RCC 7860 (cell line): ENCODE data around the gene TRIM63.
A peak's percentile ranks its signal among the peaks of the same experiment; 100 is the strongest.

ENCODE experiments used
- DNase-seq: peaks from one replicate; pipeline ENCODE4 v3.0.0-alpha.2; 2015; ENCODE audit warnings: low spot score
- FAIRE-seq: peaks from 2 replicates; lab custom pipeline; 2012; peaks lifted over from hg19 to GRCh38; lab: Jason Lieb, UNC

Gene TRIM63

DNA sequence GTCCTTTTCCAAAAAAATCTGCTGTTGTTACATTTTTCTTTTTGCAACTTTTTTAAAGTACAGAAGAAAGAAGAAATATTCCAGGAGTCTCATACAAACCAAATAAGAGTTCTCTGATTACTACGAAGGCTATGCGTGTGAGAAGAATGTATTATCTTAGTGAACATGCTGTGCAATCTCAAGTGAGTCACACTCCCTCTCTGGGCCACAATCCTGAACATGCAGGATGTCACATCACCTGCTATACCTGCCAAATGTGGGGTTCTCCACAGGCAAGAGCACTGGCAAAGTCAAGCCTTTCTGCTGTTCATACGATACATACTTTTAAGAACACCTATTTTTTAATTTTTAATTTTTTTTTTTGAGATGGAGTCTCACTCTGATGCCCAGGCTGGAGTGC lies 21.7 kb upstream of the TRIM63 start:
- DNase-seq: no peak
- FAIRE-seq: no peak

- FAIRE-seq: no peak
- no peak for DNase-seq
Observed at GRCh38 chr1:26084844-26085243, 17.4 kb upstream of the TRIM63 start.

DNA sequence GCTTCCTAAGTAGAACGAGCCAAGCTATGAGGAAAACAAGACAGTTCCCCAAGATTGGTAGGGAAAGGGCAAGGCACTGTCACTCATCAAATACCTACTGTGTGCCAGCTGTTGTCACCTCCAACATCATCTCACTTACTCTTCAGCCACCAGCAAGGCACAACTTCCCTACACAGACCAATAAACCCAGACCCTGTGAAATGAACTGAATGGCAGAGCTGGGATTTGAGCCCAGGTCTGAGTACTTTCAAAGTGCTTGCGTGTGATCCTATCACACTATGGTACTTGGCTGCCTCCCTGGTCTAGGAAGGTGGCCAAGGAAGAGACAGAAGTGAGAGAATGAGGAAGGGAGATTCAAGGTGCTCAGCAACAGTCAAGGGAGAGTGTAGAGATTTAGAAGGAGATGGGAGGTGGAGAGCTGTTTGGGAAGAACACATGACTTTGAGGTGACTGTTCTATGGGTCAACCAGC lies 16.7 kb upstream of the TRIM63 start:
- no peak for FAIRE-seq
- DNase-seq: no peak

DNA sequence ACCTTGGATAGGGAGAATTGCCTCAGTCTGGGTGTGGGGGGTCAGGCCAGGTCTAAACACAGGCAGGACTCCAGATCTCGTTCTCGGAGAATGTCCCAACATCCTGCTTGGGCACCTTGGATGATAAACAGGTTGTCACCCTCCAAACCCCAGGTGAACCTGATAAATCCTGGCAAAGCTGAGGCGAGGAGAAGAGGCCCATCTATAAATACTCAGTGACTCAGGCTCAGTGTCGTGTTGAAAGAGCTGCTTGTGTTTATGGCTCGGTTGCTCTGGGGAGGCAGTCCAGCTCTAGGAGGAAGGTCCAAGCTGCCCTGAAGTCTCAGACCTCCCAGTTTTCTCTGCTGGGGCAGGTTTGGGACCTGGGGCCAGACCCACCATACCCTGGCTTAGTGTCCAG lies 15.8 kb upstream of the TRIM63 start:
- DNase-seq (no peak), FAIRE-seq (no peak)

DNA sequence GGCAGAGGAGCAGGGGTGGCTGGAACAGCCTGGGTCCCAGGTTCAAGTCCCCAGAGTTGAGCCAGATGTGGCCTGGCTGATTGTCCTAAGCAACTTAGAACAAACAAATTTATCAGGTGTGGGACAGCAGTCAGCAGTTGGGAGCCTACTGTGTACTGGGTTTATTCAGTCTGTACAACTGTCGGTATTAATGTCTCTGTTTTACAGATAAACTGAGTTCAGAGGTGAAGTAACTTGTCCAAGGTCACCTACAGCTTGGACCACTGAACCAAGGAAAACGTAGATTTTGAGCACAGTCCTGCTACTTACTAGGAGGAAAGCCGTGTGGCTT lies 14.6 kb upstream of the TRIM63 start:
- FAIRE-seq: no peak
- no peak for DNase-seq

- DNase-seq (peak; percentile 47), FAIRE-seq (peak; percentile 46)
Observed at GRCh38 chr1:26081267-26082019, 14.0 kb upstream of the TRIM63 start.

GRCh38 chr1:26079960-26080814 lies 12.8 kb upstream of the TRIM63 start:
- DNase-seq: no peak
- FAIRE-seq: no peak

- no peak for DNase-seq
- FAIRE-seq: no peak
Observed at GRCh38 chr1:26079178-26079563, 11.7 kb upstream of the TRIM63 start.

DNA sequence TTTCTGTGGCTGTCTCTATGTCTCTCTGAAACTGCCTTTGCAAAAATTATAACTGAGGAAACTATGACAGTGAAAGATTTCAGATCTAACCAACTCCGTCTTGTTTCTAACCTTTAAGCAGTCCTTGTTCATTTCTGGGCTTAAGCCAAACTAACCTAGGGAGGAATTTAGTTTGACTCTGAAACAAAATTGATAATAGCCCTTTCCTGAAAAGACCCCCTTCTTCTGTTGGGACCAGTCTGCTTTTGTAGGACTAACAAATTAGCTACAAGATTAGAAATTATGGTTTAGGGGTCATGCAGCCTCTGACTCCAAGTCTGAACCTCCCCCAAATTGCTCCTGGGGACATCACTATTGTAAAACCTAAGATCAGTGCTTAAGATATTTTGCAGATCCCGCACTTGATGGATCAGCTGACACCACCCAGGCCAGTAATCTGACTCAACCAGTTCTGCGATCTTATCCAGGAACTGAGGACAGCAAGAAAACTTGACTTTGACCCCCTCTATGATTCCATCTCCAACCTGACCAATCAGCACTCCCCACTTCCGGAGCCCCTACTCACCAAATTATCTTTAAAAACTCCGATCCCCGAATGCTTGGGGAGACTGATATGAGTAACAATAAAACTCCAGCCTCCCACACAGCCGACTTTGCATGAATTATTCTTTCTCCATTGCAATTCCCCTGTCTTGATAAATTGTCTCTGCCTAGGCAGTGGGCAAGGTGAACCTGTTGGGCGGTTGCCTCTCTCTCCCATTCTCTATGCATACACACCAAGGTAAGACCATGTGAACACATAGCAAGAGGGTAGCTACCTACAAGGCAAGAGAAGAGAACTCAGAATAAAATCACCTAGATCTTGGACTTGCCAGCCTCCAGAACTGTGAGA lies 11.1 kb upstream of the TRIM63 start:
- FAIRE-seq (no peak), DNase-seq (no peak)

DNA sequence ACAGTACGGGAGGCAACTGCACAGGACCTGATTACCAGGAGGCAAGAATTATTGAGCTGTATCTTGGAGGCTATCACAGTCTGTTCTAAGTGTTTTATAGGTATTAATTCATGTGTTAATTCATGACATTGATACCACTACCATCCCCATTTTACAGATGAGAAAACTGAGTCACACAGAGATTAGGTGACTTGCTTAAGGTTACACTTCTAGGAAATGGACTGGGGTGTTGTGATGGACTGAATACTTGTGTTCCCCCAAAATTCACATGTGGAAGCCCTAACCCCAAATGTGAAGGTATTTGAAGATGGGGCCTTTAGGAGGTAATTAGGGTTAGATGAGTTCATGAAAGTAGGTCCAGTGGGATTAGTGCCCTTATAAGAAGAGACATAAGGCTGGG lies 10.1 kb upstream of the TRIM63 start:
- FAIRE-seq: no peak
- no peak for DNase-seq

DNA sequence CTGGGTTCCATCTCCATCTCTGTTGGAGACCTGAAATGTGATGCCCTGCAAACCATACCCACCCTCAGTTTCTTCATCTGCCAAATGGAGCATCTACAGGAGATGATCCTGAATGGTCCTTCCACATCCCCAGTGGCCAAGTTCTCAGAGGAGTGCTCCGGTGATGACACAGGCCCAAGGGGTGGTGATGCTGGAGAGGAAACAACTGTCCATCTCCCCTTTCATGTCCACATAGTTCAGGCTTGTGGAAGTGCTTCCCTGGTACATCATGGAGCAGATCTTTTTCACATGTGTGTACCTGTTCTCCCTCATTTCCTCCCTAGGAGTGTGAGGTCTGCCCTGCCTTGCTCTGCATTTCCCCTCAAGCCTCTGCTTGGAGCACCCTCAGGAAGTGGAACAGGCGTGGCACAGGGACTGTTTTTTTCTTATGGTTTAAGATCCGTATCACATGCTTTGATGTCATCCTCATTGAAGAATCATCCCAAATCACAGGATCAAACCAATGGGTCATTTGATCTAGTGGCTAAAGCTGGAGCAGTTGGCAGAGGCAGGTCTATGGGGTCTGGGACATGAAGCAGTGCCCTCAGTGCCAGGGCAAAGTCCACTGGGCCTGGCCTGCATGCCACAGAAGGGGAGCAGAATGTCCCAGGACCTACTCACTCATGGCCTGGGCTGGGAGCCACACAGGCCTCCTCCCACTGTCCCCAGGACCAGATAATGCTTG lies 8.2 kb upstream of the TRIM63 start:
- FAIRE-seq: no peak
- DNase-seq: no peak

- DNase-seq: no peak
- no peak for FAIRE-seq
Observed at GRCh38 chr1:26072305-26072704, 4.9 kb upstream of the TRIM63 start.

- DNase-seq (no peak), FAIRE-seq (no peak)
Observed at GRCh38 chr1:26070963-26071342, 3.5 kb upstream of the TRIM63 start.

DNA sequence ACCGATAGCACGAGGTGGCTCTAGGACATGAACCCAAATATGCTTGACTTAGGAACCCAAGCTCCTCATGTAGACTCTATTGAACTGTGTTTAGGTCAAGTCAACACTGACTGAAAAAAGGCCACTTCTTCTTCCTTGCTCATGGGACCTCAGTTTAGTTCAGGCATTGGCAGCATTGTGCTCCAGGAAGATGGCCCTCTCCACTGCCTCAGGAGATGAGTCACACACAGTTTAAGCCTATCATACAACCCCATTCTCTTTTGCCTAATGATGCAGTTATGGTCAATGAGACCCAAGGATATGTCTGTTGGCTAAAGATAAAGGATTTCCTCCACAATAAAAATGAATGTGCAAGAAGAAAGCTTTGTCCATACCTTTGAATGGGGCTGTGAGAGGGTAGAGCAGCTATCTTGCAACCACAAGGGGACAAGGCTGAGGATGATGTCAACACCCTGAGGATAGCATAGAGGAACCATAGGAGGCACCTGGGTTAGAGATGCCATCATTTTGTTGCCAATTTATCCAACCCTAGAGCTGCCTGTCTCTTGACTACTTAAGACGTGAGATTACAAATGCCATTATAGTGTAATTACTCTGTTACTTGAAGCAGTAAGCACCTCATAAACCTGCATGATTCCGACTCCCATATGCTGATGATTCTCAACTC lies 3.0 kb upstream of the TRIM63 start:
- DNase-seq: no peak
- FAIRE-seq: no peak

- no peak for FAIRE-seq
Observed at GRCh38 chr1:26069941-26070295, 2.5 kb upstream of the TRIM63 start.

DNA sequence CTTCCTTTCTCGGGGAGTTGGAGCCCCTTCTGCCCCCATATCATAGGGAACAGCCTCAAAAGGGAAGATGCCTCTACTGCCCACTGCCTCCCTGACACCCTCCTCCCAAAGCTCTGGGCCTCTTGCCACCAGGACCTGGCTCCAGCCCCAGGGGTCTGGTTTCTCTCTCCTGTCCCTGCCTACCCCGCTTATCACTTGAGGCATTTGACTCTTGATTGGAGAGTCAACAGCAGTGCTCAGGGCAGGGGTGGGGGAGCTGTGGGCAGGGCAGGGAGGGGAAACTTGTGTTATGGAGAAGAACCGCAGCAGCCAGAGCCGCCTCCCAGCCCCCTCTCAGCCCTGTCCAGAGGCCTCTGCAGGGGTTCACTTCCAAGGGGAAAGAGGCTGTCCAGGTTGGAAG lies 573 bp downstream of the TRIM63 start:
- no peak for DNase-seq

More at GRCh38 chr1:26069941-26070295, 2.5 kb upstream of the TRIM63 start:
- DNase-seq: no peak

GRCh38 chr1:26066160-26066559 lies 1.3 kb downstream of the TRIM63 start:
- no peak for DNase-seq
- no peak for FAIRE-seq

More for the DNA sequence above, 573 bp downstream of the TRIM63 start:
- FAIRE-seq: no peak

DNA sequence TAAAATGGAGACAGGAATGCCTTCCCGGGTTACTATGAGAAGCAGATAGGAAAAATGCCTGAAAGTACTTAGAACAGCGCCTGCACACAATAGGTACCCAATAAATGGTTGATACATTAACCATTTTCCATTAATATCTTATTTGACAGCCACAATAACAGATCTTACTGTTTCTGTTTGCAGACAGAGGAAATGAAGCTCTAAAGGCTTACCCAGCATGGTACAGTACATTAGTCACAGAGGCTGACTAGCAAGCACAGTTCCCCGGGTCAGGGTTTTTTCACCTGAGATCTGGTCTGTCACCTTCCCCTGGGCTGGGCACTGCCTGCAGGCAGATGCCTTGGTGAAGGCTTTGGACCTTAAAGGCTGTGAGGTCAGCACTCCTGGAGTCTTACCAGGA lies 2.9 kb downstream of the TRIM63 start:
- DNase-seq: peak; percentile 28
- FAIRE-seq: peak; percentile 49

GRCh38 chr1:26060832-26061574 lies 6.4 kb downstream of the TRIM63 start:
- DNase-seq (no peak), FAIRE-seq (no peak)
